ENCODE results near the gene MACF1.
"Not testable (repeated sequence)": the region's sequence is repeated elsewhere in the genome, so short reads cannot be mapped to it uniquely, and the experiment has no call there.

The MACF1 gene, protein sequence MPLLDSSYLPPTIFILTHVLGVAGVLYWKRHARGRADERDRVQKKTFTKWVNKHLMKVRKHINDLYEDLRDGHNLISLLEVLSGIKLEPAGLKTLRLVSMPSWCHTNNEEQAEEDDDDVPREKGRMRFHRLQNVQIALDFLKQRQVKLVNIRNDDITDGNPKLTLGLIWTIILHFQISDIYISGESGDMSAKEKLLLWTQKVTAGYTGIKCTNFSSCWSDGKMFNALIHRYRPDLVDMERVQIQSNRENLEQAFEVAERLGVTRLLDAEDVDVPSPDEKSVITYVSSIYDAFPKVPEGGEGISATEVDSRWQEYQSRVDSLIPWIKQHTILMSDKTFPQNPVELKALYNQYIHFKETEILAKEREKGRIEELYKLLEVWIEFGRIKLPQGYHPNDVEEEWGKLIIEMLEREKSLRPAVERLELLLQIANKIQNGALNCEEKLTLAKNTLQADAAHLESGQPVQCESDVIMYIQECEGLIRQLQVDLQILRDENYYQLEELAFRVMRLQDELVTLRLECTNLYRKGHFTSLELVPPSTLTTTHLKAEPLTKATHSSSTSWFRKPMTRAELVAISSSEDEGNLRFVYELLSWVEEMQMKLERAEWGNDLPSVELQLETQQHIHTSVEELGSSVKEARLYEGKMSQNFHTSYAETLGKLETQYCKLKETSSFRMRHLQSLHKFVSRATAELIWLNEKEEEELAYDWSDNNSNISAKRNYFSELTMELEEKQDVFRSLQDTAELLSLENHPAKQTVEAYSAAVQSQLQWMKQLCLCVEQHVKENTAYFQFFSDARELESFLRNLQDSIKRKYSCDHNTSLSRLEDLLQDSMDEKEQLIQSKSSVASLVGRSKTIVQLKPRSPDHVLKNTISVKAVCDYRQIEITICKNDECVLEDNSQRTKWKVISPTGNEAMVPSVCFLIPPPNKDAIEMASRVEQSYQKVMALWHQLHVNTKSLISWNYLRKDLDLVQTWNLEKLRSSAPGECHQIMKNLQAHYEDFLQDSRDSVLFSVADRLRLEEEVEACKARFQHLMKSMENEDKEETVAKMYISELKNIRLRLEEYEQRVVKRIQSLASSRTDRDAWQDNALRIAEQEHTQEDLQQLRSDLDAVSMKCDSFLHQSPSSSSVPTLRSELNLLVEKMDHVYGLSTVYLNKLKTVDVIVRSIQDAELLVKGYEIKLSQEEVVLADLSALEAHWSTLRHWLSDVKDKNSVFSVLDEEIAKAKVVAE (N-terminal part only)

GRCh38 chr1:39204441-39205081 lies at the start of gene MACF1:
TSS of gene MACF1 (plus strand) at chr1:39204695. CDS start at chr1:39205023, 328 bp downstream.
- DNase-seq = peak; percentile 95

GRCh38 chr1:39157304-39157703 lies 47.2 kb upstream of the MACF1 start:
- no peak for DNase-seq

- peak; percentile 29 for DNase-seq
These were observed 46.0 kb upstream of the MACF1 start for GRCh38 chr1:39158327-39159086.

- DNase-seq = no peak
These were observed 45.1 kb upstream of the MACF1 start for GRCh38 chr1:39159224-39160036.

DNA sequence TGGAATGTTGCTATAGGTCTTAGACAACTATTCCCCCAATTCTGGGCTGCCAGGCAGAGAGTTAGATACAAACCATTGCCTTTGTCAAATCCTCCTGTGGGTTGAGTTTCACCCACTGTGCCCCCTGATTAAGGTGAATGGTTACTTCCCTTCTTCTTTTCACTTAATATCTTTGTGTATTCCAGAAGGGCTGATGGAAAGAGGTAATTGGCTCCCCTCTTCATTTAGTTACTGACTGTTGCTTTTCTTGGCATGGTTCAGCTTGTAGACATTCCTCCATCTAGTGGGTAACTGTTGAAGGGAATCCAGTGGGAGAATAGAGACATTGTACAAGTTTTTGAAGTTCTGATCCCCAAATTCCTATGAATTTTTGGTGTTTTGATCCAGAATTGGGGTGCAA lies 43.8 kb upstream of the MACF1 start:
- DNase-seq = no peak

DNA sequence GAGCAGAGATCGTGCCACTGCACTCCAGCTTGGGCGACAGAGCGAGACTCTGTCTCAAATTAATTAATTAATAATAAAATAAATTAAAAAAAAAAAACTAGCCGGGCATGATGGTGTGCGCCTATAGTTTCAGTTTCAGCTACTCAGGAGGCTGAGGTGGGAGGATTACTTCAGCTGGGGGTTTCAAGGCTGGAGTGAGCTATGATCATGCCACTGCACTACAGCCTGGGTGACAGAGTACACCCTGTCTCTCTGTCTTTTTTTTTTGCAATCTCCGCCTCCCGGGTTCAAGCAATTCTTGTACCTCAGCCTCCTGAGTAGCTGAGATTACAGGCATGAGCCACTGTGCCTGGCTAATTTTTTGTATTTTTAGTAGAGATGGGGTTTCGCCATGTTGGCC lies 42.7 kb upstream of the MACF1 start:
- not testable (repeated sequence) for DNase-seq

DNA sequence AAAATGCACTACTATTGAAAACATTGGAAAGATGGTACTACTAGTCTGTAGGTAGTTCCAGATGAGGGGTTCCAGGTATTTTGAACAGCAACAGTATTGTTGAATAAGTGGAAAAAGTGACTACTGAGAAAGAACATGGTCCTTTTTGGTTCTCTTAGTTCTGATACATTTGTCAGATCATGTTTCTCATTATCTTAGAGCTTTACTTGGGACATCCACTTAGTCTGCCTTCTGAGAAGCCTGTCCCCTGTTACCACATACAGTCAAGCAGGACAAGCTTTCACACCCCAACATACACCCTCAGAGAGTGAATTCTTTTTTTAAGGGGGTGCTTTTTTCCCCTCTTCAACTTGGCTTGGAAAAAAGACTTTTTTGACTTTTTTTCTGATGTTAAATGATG lies 41.0 kb upstream of the MACF1 start:
- no peak for DNase-seq

- DNase-seq = no peak
These were observed 40.2 kb upstream of the MACF1 start for GRCh38 chr1:39164256-39164655.

GRCh38 chr1:39165049-39165448 lies 39.4 kb upstream of the MACF1 start:
- DNase-seq = no peak

DNA sequence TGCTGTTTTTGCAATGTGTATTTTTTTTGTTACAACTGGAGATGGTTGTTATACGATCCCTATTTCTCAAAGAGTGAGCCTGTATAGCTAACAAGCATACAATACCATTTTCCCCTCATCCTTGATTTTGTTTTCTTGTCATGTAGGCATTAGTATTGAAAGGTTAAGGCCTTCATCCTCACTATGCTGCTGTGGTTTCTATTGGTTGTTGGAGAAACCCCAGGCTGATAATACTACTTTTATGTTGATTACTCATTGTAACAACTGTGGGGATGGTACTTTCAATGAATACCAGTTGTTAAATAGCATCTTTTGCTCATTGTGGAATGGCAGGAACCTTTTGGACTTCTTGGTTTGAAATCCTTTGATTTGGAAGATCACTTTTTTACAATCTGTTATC lies 39.0 kb upstream of the MACF1 start:
- DNase-seq = no peak

DNA sequence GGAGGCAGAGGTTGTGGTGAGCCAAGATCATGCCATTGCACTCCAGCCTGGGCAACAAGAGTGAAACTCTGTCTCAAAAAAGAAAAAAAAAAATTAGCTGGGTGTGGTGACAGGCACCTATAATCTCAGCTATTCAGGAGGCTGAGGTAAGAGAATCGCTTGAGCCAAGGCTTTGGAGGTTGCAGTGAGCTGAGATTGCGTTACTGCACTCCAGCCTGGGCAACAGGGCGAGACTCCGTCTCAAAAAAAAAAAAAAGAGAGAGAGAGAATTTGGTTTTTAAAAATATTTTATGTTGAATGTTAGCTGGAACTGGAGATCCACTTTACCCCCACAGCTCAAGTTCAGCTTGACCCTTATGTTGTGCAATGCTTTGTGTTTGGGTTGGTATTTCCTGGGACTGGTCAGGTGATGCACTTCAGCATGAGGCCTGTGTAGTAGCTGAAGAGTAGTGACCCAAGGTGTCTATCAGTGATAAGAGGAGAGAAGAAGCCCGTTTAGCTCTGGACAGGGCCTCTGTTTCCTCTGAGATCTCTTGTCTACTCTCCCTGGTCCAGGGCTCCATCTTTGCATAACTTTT lies 36.8 kb upstream of the MACF1 start:
- DNase-seq = peak; percentile 77

DNA sequence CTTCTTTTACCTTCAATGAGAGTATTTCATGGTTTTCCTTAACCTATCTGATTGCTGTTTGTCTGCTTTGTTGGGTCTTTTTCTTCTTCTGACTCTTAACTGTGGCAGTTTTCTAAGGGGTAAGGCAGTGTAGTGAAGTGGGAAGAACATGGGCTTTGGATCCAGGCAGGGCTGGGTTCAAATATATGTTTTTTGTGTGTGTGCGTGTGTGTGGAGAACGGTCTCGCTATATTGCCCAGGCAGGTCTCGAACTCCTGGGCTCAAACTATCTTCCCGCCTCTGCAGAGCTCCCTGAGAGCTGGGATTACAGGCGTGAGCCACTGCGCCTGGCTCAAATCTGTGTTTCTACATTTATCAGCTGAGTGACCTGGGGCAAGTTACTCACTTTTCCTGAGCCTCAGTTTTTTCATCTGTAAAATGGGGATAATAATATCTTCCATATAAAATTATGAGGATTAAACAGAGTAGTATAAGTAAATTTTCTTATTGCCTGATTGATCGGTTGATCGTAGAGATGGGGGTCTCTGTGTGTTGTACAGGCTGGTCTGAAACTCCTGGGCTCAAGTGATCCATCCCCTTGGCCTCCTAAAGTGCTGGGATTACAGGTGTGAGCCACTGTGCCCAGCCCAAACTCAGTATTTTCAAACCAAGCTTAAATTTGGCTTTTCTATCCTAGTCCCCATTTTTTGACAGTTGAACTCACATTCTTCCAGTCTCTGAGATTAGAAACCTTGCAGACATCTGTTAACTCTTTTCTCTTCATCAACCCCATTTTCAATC lies 36.0 kb upstream of the MACF1 start:
- DNase-seq = no peak

- peak; percentile 40 for DNase-seq
These were observed 33.5 kb upstream of the MACF1 start for GRCh38 chr1:39170731-39171667.

DNA sequence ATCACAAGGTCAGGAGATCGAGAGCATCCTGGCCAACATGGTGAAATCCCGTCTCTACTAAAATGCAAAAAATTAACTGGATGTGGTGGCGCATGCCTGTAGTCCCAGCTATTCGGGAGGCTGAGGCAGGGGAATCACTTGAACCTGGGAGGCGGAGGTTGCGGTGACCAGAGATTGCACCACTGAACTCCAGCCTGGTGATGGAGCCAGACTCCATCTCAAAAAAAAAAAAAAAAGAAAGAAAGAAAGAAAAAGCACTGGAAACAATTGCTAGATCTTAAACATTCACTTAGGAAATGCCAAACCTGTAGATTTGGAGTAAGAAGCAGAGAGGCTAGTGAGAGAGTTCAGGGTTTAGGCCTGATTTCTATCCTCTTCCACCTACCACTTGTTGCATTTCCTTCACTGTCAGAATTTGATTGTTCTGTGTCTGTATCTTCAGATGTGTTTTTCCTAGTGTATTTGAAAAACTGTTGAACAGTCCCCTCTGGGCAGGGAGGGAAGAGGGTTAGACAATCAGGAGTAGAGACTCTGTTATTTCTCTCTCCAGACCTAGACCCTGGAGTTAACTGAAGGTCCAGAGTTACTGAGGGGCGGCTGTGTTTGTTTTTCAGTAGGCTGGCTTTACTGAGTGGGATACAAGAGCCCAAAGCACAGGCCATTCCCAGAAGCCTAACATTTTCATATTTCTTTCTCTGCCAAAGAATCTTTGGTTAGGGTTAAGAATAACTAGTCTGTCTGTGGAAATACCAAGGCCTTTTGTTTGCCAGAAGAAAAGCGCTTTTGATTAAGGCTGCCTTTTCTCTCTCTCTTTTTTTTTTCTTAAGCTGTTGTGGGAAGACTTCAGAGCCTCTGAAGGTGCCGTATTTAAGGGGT lies 31.1 kb upstream of the MACF1 start:
- no peak for DNase-seq

- DNase-seq = no peak
These were observed 30.5 kb upstream of the MACF1 start for GRCh38 chr1:39173995-39174380.

GRCh38 chr1:39174390-39175081 lies 30.0 kb upstream of the MACF1 start:
- DNase-seq = peak; percentile 2

- DNase-seq = no peak
These were observed 26.8 kb upstream of the MACF1 start for GRCh38 chr1:39177706-39178105.
